GM21360 (cell line): Measurements from ENCODE around the gene ZBTB46.
"Not testable (repeated sequence)": the region's sequence is repeated elsewhere in the genome, so short reads cannot be mapped to it uniquely, and the experiment has no call there.

Source experiments
- ATAC-seq: cut with Tn5 transposase; IDR thresholded peaks from one replicate; pipeline ENCODE4 v1.9.1; 2021; ENCODE audit warnings: mild to moderate bottlenecking, moderate library complexity; ENCODE audit not compliant: unreplicated experiment

ZBTB46 gene

GRCh38 chr20:63830841-63831588, at the start of gene ZBTB46:
Gene ZBTB46, minus strand, starts transcription at chr20:63831264. Its CDS starts 40,507 bp downstream, at chr20:63790757.
- no peak for ATAC-seq

- no peak for ATAC-seq
Measured at GRCh38 chr20:63878899-63879663, 48.0 kb upstream of the ZBTB46 start.

- ATAC-seq, result no peak
Measured at GRCh38 chr20:63877755-63878470, 46.8 kb upstream of the ZBTB46 start.

- ATAC-seq, result no peak
Measured at GRCh38 chr20:63876489-63877036, 45.5 kb upstream of the ZBTB46 start.

- ATAC-seq, result not testable (repeated sequence)
Measured at GRCh38 chr20:63874241-63874640, 43.2 kb upstream of the ZBTB46 start.

GRCh38 chr20:63873477-63873971, 42.5 kb upstream of the ZBTB46 start:
- no peak for ATAC-seq

GRCh38 chr20:63868264-63868663, 37.2 kb upstream of the ZBTB46 start:
- ATAC-seq, result no peak

- ATAC-seq, result not testable (repeated sequence)
Measured at GRCh38 chr20:63867042-63867441, 36.0 kb upstream of the ZBTB46 start.

- ATAC-seq, result peak; percentile 56
Measured at GRCh38 chr20:63864978-63865640, 34.0 kb upstream of the ZBTB46 start, which contains the start of gene TPD52L2. Gene TPD52L2, plus strand, starts transcription at chr20:63865270. Its CDS starts 96 bp downstream, at chr20:63865366.

GRCh38 chr20:63864545-63864977, 33.5 kb upstream of the ZBTB46 start:
- ATAC-seq, result no peak

GRCh38 chr20:63863798-63864544, 32.9 kb upstream of the ZBTB46 start:
- peak; percentile 56 for ATAC-seq

- ATAC-seq, result no peak
Measured at GRCh38 chr20:63863021-63863797, 32.1 kb upstream of the ZBTB46 start.

- no peak for ATAC-seq
Measured at GRCh38 chr20:63861981-63862901, 31.2 kb upstream of the ZBTB46 start.

GRCh38 chr20:63861365-63861934, 30.4 kb upstream of the ZBTB46 start, which contains the start of gene ABHD16B:
Gene ABHD16B, plus strand, starts transcription at chr20:63861498. Its CDS starts 43 bp downstream, at chr20:63861541.
- no peak for ATAC-seq

GRCh38 chr20:63860325-63861051, 29.4 kb upstream of the ZBTB46 start:
- ATAC-seq, result no peak

GRCh38 chr20:63859166-63859699, 28.2 kb upstream of the ZBTB46 start:
- ATAC-seq, result no peak
